Ascending aorta (tissue), 2 donors: ENCODE data around the gene PCNX3. TPM values are rescaled to one million over a fixed set of nuclear protein-coding genes. Genes with fewer than 3 reads are reported as not detected.

Experiments used
- DNase-seq, 2 donors: peaks; one replicate each; pipeline ENCODE4 v3.0.0-alpha.2; 2019; ENCODE audit warnings: low spot score in 2 of 2
- H3K27ac ChIP-seq, 2 donors: fragments of 200-600 bp; sonication (generic); one replicate each; pipeline ENCODE4 v1.5.1; 2016 to 2017; ENCODE audit warnings: mild to moderate bottlenecking in 1 of 2
- H3K27me3 ChIP-seq: fragments of 200-600 bp; sonication (generic); one replicate; pipeline ENCODE4 v1.5.1; 2017
- H3K36me3 ChIP-seq, 2 donors: fragments of 200-600 bp; sonication (generic); one replicate each; pipeline ENCODE4 v1.5.1; 2016
- H3K4me1 ChIP-seq, 2 donors: fragments of 200-600 bp; sonication (generic); one replicate each; pipeline ENCODE4 v1.5.1; 2016 to 2017; ENCODE audit warnings: mild to moderate bottlenecking in 1 of 2
- H3K4me3 ChIP-seq, 2 donors: fragments of 200-600 bp; sonication (generic); one replicate each; pipeline ENCODE4 v1.5.1; 2016 to 2017; ENCODE audit warnings: mild to moderate bottlenecking in 1 of 2
- H3K9me3 ChIP-seq, 2 donors: fragments of 200-600 bp; sonication (generic); one replicate each; pipeline ENCODE4 v1.5.1; 2016
- intact Hi-C: fragments of 100-400 bp; cut with DNase I; formaldehyde crosslinking; loops from one replicate; pipeline ENCODE4 v1.15.1; 2023
- total RNA-seq: library from RNA; depleted of rRNA; stranded (reverse); fragments of >200 nt; gene quantifications from one replicate; pipeline ENCODE4 v1.1.0, GENCODE V29; 2016
- TF ChIP-seq, protein P1 (sequence below), 3 experiments: fragments of 200-600 bp in 2 of 3; fragments of 450-650 bp in 1 of 3; sonication (generic) in 2 of 3; IDR thresholded peaks; one replicate each; pipeline ENCODE4 v1.5.1; 2016 to 2019; ENCODE audit warnings: antibody characterized with exemption in 3 of 3, mild to moderate bottlenecking in 1 of 3, moderate library complexity in 1 of 3

The PCNX3 gene
- total RNA-seq, 1 donor from 2014 or later: 181 TPM

DNA sequence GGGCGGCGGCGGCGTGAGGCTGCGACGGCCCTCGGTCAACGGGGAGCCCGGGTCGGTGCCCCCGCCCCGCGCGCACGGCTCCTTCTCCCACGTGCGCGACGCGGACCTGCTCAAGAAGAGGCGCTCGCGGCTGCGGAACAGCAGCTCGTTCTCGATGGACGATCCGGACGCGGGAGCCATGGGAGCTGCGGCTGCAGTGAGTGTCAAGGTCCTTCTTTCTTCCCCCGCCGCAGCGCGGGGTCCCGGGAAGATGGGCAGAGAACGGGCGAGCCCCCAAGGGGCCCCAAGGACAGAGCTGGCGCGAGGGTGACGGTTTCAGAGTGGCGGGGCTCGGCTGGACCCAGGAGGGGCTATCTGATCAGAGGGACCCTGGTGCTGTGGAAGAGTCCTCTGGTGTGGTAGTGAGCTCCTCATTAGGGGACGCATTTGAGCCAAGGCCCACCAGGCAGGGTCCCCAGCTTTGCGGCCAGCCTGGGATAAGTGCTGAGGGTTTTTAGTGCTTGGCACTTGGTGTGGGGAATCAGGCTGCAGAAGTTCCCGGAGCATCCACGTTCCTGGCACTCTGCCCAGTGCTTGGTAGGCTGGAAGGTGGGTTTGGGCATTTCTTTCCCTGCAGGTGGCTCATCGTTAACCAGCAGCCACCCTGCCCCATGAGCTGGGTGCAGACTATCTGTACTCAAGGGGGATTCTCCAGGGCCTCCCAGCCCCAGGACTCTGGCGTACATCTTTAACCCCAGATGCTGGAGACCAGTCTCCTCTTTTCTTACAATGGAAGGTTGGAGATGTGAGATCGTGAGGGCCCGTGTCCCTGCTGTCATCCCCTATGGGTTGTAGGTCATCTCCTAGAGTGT lies 30.0 kb upstream of the PCNX3 start:
- Histone ChIP-seq H3K27me3 (no peaks in the 10 kb centered on the region), H3K9me3 (no peaks in the 10 kb centered on the region), H3K4me1 (peaks cover 22 to 30% of the 10 kb centered on the region in 2 donors), H3K4me3 (no peak overlapping the region), H3K36me3 (peaks cover 69 to 80% of the 10 kb centered on the region in 2 donors), H3K27ac (peak overlapping the region; percentile 14 to 76)
- TF ChIP-seq, protein P1, sequence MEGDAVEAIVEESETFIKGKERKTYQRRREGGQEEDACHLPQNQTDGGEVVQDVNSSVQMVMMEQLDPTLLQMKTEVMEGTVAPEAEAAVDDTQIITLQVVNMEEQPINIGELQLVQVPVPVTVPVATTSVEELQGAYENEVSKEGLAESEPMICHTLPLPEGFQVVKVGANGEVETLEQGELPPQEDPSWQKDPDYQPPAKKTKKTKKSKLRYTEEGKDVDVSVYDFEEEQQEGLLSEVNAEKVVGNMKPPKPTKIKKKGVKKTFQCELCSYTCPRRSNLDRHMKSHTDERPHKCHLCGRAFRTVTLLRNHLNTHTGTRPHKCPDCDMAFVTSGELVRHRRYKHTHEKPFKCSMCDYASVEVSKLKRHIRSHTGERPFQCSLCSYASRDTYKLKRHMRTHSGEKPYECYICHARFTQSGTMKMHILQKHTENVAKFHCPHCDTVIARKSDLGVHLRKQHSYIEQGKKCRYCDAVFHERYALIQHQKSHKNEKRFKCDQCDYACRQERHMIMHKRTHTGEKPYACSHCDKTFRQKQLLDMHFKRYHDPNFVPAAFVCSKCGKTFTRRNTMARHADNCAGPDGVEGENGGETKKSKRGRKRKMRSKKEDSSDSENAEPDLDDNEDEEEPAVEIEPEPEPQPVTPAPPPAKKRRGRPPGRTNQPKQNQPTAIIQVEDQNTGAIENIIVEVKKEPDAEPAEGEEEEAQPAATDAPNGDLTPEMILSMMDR (IDR thresholded peaks at IDR 0.05): no peak
- no peak for DNase-seq
- intact Hi-C loops: no loop called here

DNA sequence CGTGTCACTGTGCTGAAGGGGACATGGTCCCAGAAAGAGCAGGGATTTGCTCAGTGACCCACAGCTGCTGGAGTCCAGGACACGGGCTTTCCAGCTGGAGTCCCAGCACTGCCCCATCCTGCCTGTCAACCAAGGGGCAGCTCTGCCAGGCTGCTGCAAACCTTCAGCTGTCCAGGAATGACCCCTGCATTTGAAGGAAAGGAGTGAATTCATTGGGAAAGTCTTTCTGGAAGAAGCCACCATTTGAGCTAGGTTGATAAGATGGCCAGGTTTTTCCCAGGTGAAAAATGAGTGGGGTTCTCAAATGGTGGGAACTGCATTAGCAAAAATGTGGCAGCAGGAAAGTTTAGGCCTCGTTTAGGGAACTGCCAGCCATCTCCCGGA lies 29.3 kb upstream of the PCNX3 start:
- peaks cover 69 to 80% of the 10 kb centered on the region in 2 donors for H3K36me3 ChIP-seq
- H3K4me1 ChIP-seq: peaks cover 22 to 30% of the 10 kb centered on the region in 2 donors
- H3K27ac ChIP-seq: peak overlapping the region; percentile 73 to 76
- no peak overlapping the region for H3K4me3 ChIP-seq
- intact Hi-C loops: no loop called here
- TF ChIP-seq, protein P1 (IDR thresholded peaks at IDR 0.05): no peak
- no peaks in the 10 kb centered on the region for H3K27me3 ChIP-seq
- DNase-seq: no peak
- H3K9me3 ChIP-seq: no peaks in the 10 kb centered on the region

DNA sequence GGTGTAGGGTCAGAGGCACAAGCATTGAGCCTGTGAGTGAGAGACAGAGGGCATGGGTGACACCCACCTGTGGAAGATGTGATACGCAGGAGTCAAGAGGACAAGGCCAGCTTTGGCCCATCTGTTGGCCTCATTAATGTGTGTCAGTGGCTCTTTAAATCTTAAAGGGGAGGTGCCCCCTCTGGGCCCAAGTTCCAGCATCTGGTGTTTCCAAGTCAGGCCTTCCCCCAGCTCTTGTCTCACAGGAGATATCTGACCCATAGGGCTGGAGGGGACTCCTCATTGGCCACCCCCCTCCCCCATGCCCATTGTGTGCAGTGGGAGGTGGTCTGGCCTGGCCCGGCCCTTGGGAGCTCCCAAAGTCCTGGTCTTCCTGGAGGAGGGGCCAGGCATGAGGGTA lies 28.9 kb upstream of the PCNX3 start:
- Histone ChIP-seq H3K9me3 (no peaks in the 10 kb centered on the region), H3K36me3 (peaks cover 69 to 80% of the 10 kb centered on the region in 2 donors), H3K4me1 (peaks cover 22 to 30% of the 10 kb centered on the region in 2 donors), H3K27ac (peak overlapping the region; percentile 73 to 76), H3K27me3 (no peaks in the 10 kb centered on the region), H3K4me3 (no peak overlapping the region)
- TF ChIP-seq, protein P1 (IDR thresholded peaks at IDR 0.05): no peak
- intact Hi-C loops: no loop called here
- DNase-seq: no peak

DNA sequence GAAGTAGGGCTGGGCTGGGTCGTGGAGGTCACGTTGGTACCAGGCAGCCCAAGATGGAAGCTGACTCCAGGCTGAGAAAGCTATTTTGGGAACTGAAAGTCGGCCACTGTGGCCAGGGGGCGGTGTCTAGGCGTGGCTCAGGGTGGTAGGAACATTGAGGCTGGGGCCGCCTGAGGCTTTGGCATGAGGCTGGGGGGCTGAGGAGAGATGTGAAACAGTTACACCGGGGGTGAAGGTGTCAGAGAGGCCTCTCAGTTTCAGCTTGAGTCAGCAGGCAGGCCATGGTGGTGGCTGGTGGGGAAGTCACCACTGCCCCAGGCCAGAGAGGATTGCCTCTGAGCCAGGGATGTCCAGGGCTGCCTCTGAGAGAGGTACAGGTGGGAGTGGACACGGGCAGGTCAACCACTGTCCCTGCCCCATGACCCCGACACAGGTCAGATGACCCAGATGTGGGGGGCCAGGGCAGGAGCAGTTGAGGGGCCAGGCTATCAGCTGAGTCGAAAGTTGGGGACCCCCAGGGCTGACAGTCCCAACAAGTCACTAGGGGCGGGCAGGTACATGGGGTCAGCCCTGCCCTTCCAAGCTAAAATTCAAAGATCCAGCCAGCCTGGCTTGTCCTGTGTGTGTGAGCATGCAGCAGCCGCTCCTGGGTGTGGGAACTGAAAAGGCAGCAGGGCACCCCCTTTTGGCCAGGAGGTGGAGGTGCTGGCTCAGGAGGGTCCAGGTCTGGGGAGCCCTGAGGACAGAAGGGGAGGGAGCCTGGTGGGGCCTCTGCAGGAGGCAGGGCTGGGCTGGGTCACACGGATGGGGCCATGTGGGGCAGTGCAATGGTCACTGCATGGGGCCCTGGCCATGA lies 27.1 kb upstream of the PCNX3 start:
- Histone ChIP-seq H3K4me1 (peaks cover 22 to 30% of the 10 kb centered on the region in 2 donors), H3K36me3 (peaks cover 73 to 79% of the 10 kb centered on the region in 2 donors), H3K4me3 (no peak overlapping the region), H3K27ac (peak overlapping the region; percentile 73 to 76), H3K9me3 (no peaks in the 10 kb centered on the region), H3K27me3 (no peaks in the 10 kb centered on the region)
- intact Hi-C loops: no loop called here
- TF ChIP-seq, protein P1 (IDR thresholded peaks at IDR 0.05): peak; percentile 32 to 49 (median 44)
- DNase-seq: no peak

DNA sequence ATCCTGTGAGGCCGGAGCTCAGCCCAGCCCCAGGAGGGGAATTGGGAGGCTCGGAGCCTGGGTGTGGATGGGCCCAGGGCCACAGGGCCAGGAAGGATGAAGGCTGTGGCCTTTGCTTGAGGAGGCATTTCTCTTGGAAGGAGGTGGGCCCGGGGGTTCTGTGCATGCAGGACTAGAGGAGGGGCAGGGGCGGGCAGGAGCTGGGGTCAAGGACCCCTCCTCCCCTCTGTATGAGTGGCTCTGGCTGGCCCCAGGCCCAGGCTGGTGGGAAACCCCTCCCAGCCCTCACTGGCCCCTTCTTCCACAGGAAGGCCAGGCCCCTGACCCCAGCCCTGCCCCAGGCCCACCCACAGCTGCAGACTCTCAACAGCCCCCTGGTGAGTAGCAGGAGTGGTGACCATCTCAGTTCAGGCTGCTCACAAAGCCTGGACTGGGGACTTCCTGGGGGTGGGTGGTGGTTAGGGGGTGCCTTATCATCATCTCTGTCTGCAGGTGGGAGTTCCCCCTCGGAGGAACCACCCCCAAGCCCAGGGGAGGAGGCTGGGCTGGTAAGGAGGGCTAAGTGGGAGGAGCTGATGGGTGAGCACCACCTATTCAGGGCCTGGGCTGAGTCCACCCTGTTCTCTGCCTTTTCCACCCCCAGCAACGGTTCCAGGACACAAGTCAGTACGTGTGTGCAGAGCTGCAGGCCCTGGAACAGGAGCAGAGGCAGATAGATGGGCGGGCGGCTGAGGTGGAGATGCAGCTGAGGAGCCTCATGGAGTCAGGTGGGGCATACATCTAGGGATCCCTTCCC lies 25.9 kb upstream of the PCNX3 start:
- intact Hi-C loops: no loop called here
- H3K4me3 ChIP-seq: no peak overlapping the region
- peak overlapping the region in 1 of 2 donors; percentile 20 for H3K27ac ChIP-seq
- no peak for DNase-seq
- H3K27me3 ChIP-seq: no peaks in the 10 kb centered on the region
- H3K9me3 ChIP-seq: no peaks in the 10 kb centered on the region
- H3K4me1 ChIP-seq: peaks cover 22 to 30% of the 10 kb centered on the region in 2 donors
- TF ChIP-seq, protein P1 (IDR thresholded peaks at IDR 0.05): no peak
- peaks cover 62 to 70% of the 10 kb centered on the region in 2 donors for H3K36me3 ChIP-seq
